Testis (tissue), 3 donors: Measurements from ENCODE around the gene OR51T1. TPM values are rescaled to one million over a fixed set of nuclear protein-coding genes. Genes with fewer than 3 reads are reported as not detected.

Experiments
- DNase-seq: peaks from one replicate; pipeline ENCODE4 v3.0.0-alpha.2; 2019
- H3K27ac ChIP-seq, 2 donors: fragments of 200-600 bp; sonication (generic); one replicate each; pipeline ENCODE4 v1.5.1; 2019
- H3K27me3 ChIP-seq: fragments of 200-600 bp; sonication (generic); one replicate; pipeline ENCODE4 v1.5.1; 2019
- H3K36me3 ChIP-seq: fragments of 200-600 bp; sonication (generic); one replicate; pipeline ENCODE4 v1.5.1; 2017; ENCODE audit warnings: low read depth; ENCODE audit errors: missing control alignments
- H3K4me1 ChIP-seq: fragments of 200-600 bp; sonication (generic); one replicate; pipeline ENCODE4 v1.5.1; 2019
- H3K4me3 ChIP-seq, 2 donors: fragments of 200-600 bp; sonication (generic); one replicate each; pipeline ENCODE4 v1.5.1; 2017 to 2019
- H3K9me3 ChIP-seq: fragments of 200-600 bp; sonication (generic); one replicate; pipeline ENCODE4 v1.5.1; 2017
- CTCF ChIP-seq, 3 experiments: fragments of 450-650 bp in 2 of 3; fragments of 200-600 bp in 1 of 3; sonication (generic) in 1 of 3; IDR thresholded peaks; one replicate each; pipeline ENCODE4 v1.5.1; 2016 to 2019; ENCODE audit warnings: antibody characterized with exemption in 3 of 3, mild to moderate bottlenecking in 2 of 3, moderate library complexity in 1 of 3
- POLR2A ChIP-seq: fragments of 450-650 bp; IDR thresholded peaks from one replicate; pipeline ENCODE4 v1.6.1; 2017; ENCODE audit warnings: antibody characterized with exemption, mild to moderate bottlenecking, moderate library complexity
- WGBS, 2 donors: methylation state at CpG; one replicate each; pipeline ENCODE4 v1.1.5; 2018; 5-methylcytosine and 5-hydroxymethylcytosine counted together
- intact Hi-C: fragments of 100-400 bp; cut with DNase I; formaldehyde crosslinking; loops from one replicate; pipeline ENCODE4 v1.15.1; 2023; ENCODE audit warnings: low total_unique reads
- polyA plus RNA-seq: library from polyadenylated mRNA; stranded (reverse); fragments of 350-450 nt; fragmentation: Illumina TruSeq; extraction: RNeasy Lipid Tissue Mini Kit (QIAGEN cat#74804); gene quantifications from one replicate; pipeline ENCODE4 v1.2.3, GENCODE V29; 2014; ENCODE audit warnings: low read depth, low replicate concordance; ENCODE audit not compliant: insufficient read depth
- total RNA-seq, 2 donors: library from RNA; depleted of rRNA; stranded (reverse); fragments of >200 nt; gene quantifications; one replicate each; pipeline ENCODE4 v1.2.3, GENCODE V29; 2016

OR51T1 gene
- total and polyA plus RNA-seq, 3 donors from 2014 or later: not detected

GRCh38 chr11:4884361-4884760 is 2.7 kb downstream of the OR51T1 start:
- intact Hi-C loops: no loop called here
- Histone ChIP-seq H3K4me3 (no peak overlapping the region), H3K9me3 (no peaks in the 10 kb centered on the region), H3K27me3 (no peaks in the 10 kb centered on the region), H3K36me3 (no peaks in the 10 kb centered on the region), H3K27ac (no peak overlapping the region), H3K4me1 (no peaks in the 10 kb centered on the region)
- TF ChIP-seq POLR2A: no peak
- no peak for TF ChIP-seq CTCF (IDR thresholded peaks at IDR 0.05)
- 73 to 76% methylated on average over 3 of the region's 3 CpGs for WGBS, 2 donors
- DNase-seq: no peak

GRCh38 chr11:4886186-4886585 is 4.5 kb downstream of the OR51T1 start:
- 70 to 75% methylated on average over 3 of the region's 3 CpGs for whole genome bisulfite sequencing, 2 donors
- intact Hi-C loops: no loop called here
- no peak for DNase-seq

GRCh38 chr11:4887591-4887990 is 5.9 kb downstream of the OR51T1 start:
- no peaks in the 10 kb centered on the region for H3K9me3 ChIP-seq
- H3K27me3 ChIP-seq: no peaks in the 10 kb centered on the region
- H3K4me3 ChIP-seq: no peak overlapping the region
- no peaks in the 10 kb centered on the region for H3K36me3 ChIP-seq
- TF ChIP-seq CTCF (IDR thresholded peaks at IDR 0.05) (no peak), POLR2A (no peak)
- H3K4me1 ChIP-seq: no peaks in the 10 kb centered on the region
- H3K27ac ChIP-seq: no peak overlapping the region
- no peak for DNase-seq
- WGBS, 2 donors: 0 to 2% methylated on average over 1 of the region's 1 CpG
- intact Hi-C loops: no loop called here

More at GRCh38 chr11:4886186-4886585, 4.5 kb downstream of the OR51T1 start:
- Histone ChIP-seq H3K27me3 (no peaks in the 10 kb centered on the region), H3K4me3 (no peak overlapping the region), H3K36me3 (no peaks in the 10 kb centered on the region), H3K27ac (no peak overlapping the region), H3K4me1 (no peaks in the 10 kb centered on the region), H3K9me3 (no peaks in the 10 kb centered on the region)
- TF ChIP-seq POLR2A (no peak), CTCF (IDR thresholded peaks at IDR 0.05) (no peak)

- no peaks in the 10 kb centered on the region for H3K27me3 ChIP-seq
- intact Hi-C loops: no loop called here
- no peak overlapping the region for H3K27ac ChIP-seq
- no peaks in the 10 kb centered on the region for H3K4me1 ChIP-seq
- H3K36me3 ChIP-seq: no peaks in the 10 kb centered on the region
- TF ChIP-seq CTCF (IDR thresholded peaks at IDR 0.05) (no peak), POLR2A (no peak)
- DNase-seq: no peak
- H3K4me3 ChIP-seq: no peak overlapping the region
- H3K9me3 ChIP-seq: no peaks in the 10 kb centered on the region
- WGBS, 2 donors: 96 to 99% methylated on average over 2 of the region's 2 CpGs
These were observed 8.6 kb downstream of the OR51T1 start for GRCh38 chr11:4890279-4890678.

GRCh38 chr11:4891996-4892640 is 10.4 kb downstream of the OR51T1 start:
- no peak overlapping the region for H3K4me3 ChIP-seq
- intact Hi-C loops: no loop called here
- no peaks in the 10 kb centered on the region for H3K36me3 ChIP-seq
- H3K9me3 ChIP-seq: no peaks in the 10 kb centered on the region
- whole genome bisulfite sequencing, 2 donors: 83 to 84% methylated on average over 1 of the region's 1 CpG
- H3K27ac ChIP-seq: no peak overlapping the region
- no peak for TF ChIP-seq CTCF (IDR thresholded peaks at IDR 0.05)
- no peak for TF ChIP-seq POLR2A
- H3K27me3 ChIP-seq: no peaks in the 10 kb centered on the region
- no peaks in the 10 kb centered on the region for H3K4me1 ChIP-seq
- DNase-seq: no peak
